Loucy (cell line): ENCODE results near the gene EBF3.

Experiments
- H2AFZ ChIP-seq: fragments of 200-600 bp; sonication (generic); 2 replicates; pipeline ENCODE4 v1.6.0; 2016; ENCODE audit warnings: antibody characterized with exemption, mild to moderate bottlenecking, low read length, moderate library complexity
- H3F3A ChIP-seq: fragments of 200-600 bp; 2 replicates; pipeline ENCODE4 v1.6.0; 2016; ENCODE audit warnings: antibody characterized with exemption, low read depth, mild to moderate bottlenecking
- H3K27me3 ChIP-seq: fragments of 200-600 bp; sonication (generic); 2 replicates; pipeline ENCODE4 v1.6.1; 2014; ENCODE audit warnings: low read length, mild to moderate bottlenecking; ENCODE audit not compliant: insufficient read depth, poor library complexity, severe bottlenecking
- H3K36me3 ChIP-seq: fragments of 200-600 bp; sonication (generic); 2 replicates; pipeline ENCODE4 v1.6.1; 2016; ENCODE audit warnings: low read length; ENCODE audit not compliant: insufficient read depth
- H3K4me1 ChIP-seq: fragments of 200-600 bp; sonication (generic); 2 replicates; pipeline ENCODE4 v1.5.1; 2014; ENCODE audit warnings: low read length, mild to moderate bottlenecking; ENCODE audit not compliant: insufficient read depth, poor library complexity, severe bottlenecking
- H3K4me2 ChIP-seq: fragments of 200-600 bp; sonication (generic); 2 replicates; pipeline ENCODE4 v1.6.0; 2014; ENCODE audit warnings: antibody characterized with exemption, low read length, low read depth, mild to moderate bottlenecking; ENCODE audit not compliant: poor library complexity, severe bottlenecking
- H3K4me3 ChIP-seq: fragments of 200-600 bp; sonication (generic); 2 replicates; pipeline ENCODE4 v1.5.1; 2014; ENCODE audit warnings: low read length, mild to moderate bottlenecking, mixed read lengths; ENCODE audit not compliant: poor library complexity, severe bottlenecking
- H3K79me2 ChIP-seq: fragments of 200-600 bp; sonication (generic); 2 replicates; pipeline ENCODE4 v1.6.1; 2014; ENCODE audit warnings: low read length; ENCODE audit not compliant: insufficient read depth
- H3K9ac ChIP-seq: fragments of 200-600 bp; sonication (generic); 2 replicates; pipeline ENCODE4 v1.6.0; 2014; ENCODE audit warnings: mild to moderate bottlenecking, low read depth, low read length, moderate library complexity; ENCODE audit not compliant: poor library complexity, severe bottlenecking
- H3K9me2 ChIP-seq: fragments of 200-600 bp; sonication (generic); replicated peaks from 2 replicates; pipeline ENCODE4 v1.6.1; 2016; ENCODE audit warnings: low read depth, low read length, mixed read lengths
- H3K9me3 ChIP-seq: fragments of 200-600 bp; sonication (generic); 2 replicates; pipeline ENCODE4 v1.6.1; 2014; ENCODE audit warnings: mild to moderate bottlenecking, antibody characterized with exemption, low read length, low read depth; ENCODE audit not compliant: insufficient read depth
- H4K20me1 ChIP-seq: fragments of 200-600 bp; sonication (generic); 2 replicates; pipeline ENCODE4 v1.6.0; 2014; ENCODE audit warnings: antibody characterized with exemption, low read length, mild to moderate bottlenecking; ENCODE audit not compliant: insufficient read depth, poor library complexity, severe bottlenecking
- CTCF ChIP-seq: fragments of 200-600 bp; sonication (generic); conservative IDR thresholded peaks from 2 replicates; pipeline ENCODE4 v1.5.1; 2014; ENCODE audit warnings: mild to moderate bottlenecking, antibody characterized with exemption, low read length
- EZH2phosphoT487 ChIP-seq: fragments of 200-600 bp; IDR thresholded peaks from 2 replicates; pipeline ENCODE4 v1.6.1; 2018; ENCODE audit warnings: antibody characterized with exemption, mild to moderate bottlenecking, moderate library complexity, borderline replicate concordance

Gene EBF3

DNA sequence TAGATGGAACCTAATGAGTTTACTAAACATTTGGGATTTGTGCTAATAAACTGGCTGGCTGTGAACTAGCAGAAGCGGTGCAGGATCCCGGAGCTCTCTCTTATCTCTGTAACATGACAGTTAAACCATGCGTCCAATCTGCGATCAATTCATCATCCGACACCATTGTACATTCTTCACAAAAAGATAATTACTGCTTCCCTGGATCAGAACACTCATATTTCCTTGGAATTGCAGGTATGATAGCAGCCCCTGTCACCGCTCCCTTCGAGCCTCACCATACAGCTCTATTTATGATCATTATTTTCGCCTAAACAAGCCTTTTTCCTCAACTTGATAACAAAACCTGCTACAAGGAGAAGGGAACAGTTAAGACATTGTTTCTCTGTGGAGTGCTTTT, 18.5 kb downstream of the EBF3 start:
- Histone ChIP-seq H3K9me3 (no peaks in the 10 kb centered on the region), H2AFZ (no peak overlapping the region), H3K9me2 (no peaks in the 10 kb centered on the region), H3K79me2 (no peaks in the 10 kb centered on the region), H3K4me2 (no peak overlapping the region), H3K4me1 (no peaks in the 10 kb centered on the region), H3K27me3 (no peaks in the 10 kb centered on the region), H4K20me1 (no peaks in the 10 kb centered on the region), H3F3A (no peaks in the 10 kb centered on the region), H3K4me3 (no peak overlapping the region), H3K36me3 (no peaks in the 10 kb centered on the region), H3K9ac (no peak overlapping the region)
- TF ChIP-seq EZH2phosphoT487 (no peak), CTCF (no peak)

- Histone ChIP-seq H4K20me1 (no peaks in the 10 kb centered on the region), H3K4me3 (no peak overlapping the region), H3K4me2 (no peak overlapping the region), H3F3A (no peaks in the 10 kb centered on the region), H3K27me3 (no peaks in the 10 kb centered on the region), H3K9me2 (no peaks in the 10 kb centered on the region), H3K9ac (no peak overlapping the region), H3K79me2 (no peaks in the 10 kb centered on the region), H2AFZ (no peak overlapping the region), H3K9me3 (no peaks in the 10 kb centered on the region), H3K36me3 (no peaks in the 10 kb centered on the region), H3K4me1 (no peaks in the 10 kb centered on the region)
- no peak for TF ChIP-seq CTCF
- no peak for TF ChIP-seq EZH2phosphoT487
Observed at GRCh38 chr10:129945064-129945463, 19.0 kb downstream of the EBF3 start.

DNA sequence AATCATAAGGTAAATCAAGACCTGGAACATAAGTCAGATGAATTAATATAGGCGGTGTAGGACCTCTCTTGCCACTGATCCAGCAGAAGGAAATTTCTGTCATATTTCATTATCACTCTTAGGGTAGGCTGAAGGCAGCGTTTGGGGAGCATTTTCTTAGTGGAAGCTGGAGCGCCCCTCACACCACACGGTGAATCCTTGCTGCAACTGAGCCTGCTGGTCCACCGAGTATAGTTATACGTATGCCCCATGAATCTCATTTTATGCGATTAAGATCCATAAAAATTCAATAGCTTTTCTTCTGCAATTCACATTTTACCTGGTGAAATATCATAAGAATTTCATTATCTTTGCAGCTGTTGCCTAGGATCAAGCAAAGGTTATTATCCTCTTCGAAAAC, 19.6 kb downstream of the EBF3 start:
- TF ChIP-seq CTCF = no peak
- TF ChIP-seq EZH2phosphoT487 = no peak
- Histone ChIP-seq H3K9me3 (no peaks in the 10 kb centered on the region), H3K27me3 (no peaks in the 10 kb centered on the region), H2AFZ (no peak overlapping the region), H3K4me2 (no peak overlapping the region), H3K9me2 (no peaks in the 10 kb centered on the region), H4K20me1 (no peaks in the 10 kb centered on the region), H3K9ac (no peak overlapping the region), H3F3A (no peaks in the 10 kb centered on the region), H3K79me2 (no peaks in the 10 kb centered on the region), H3K4me3 (no peak overlapping the region), H3K36me3 (no peaks in the 10 kb centered on the region), H3K4me1 (no peaks in the 10 kb centered on the region)
